Naive B cell (primary cell): ENCODE results near the gene PTGES2. TPM values are rescaled to one million over a fixed set of nuclear protein-coding genes. Genes with fewer than 3 reads are reported as not detected.

Source experiments
- ATAC-seq, 2 donors: fragments of 150-1000 bp; cut with Tn5 transposase; 2 replicates each; pipeline ENCODE4 v1.10.0; 2021; ENCODE audit warnings: low read depth in 2 of 2, mild to moderate bottlenecking in 2 of 2, moderate library complexity in 2 of 2
- DNase-seq: peaks from one replicate; pipeline ENCODE4 v3.0.0; 2022
- H3K27ac Mint-ChIP-seq, 6 donors: one replicate each; pipeline ENCODE4 v1.8.0; 2020 to 2022; ENCODE audit warnings: mild to moderate bottlenecking in 6 of 6, mixed read lengths in 6 of 6, moderate library complexity in 5 of 6, inconsistent platforms in 2 of 6
- H3K27me3 Mint-ChIP-seq, 3 donors: one replicate each; pipeline ENCODE4 v1.8.0; 2021 to 2022; ENCODE audit warnings: mixed read lengths in 3 of 3, mild to moderate bottlenecking in 1 of 3
- H3K36me3 Mint-ChIP-seq, 2 donors: one replicate each; pipeline ENCODE4 v1.8.0; 2020 to 2022; ENCODE audit warnings: mixed read lengths in 2 of 2, inconsistent platforms in 1 of 2, mild to moderate bottlenecking in 1 of 2
- H3K4me1 Mint-ChIP-seq, 3 donors: one replicate each; pipeline ENCODE4 v1.8.0; 2020 to 2022; ENCODE audit warnings: mixed read lengths in 3 of 3, inconsistent platforms in 1 of 3, mild to moderate bottlenecking in 1 of 3, moderate library complexity in 1 of 3
- H3K4me3 Mint-ChIP-seq, 8 donors: one replicate each; pipeline ENCODE4 v1.8.0; 2020 to 2022; ENCODE audit warnings: mild to moderate bottlenecking in 8 of 8, mixed read lengths in 8 of 8, moderate library complexity in 8 of 8, inconsistent platforms in 2 of 8
- H3K9me3 Mint-ChIP-seq, 7 donors: one replicate each; pipeline ENCODE4 v1.8.0; 2020 to 2022; ENCODE audit warnings: mixed read lengths in 7 of 7, mild to moderate bottlenecking in 5 of 7, inconsistent platforms in 2 of 7, moderate library complexity in 1 of 7
- polyA plus RNA-seq, 6 donors: library from polyadenylated mRNA; unstranded; fragments of 300-500 nt; fragmentation: Illumina TruSeq; gene quantifications; one replicate each; pipeline ENCODE4 v1.2.3, GENCODE V29; 2021; ENCODE audit warnings: low read depth in 6 of 6

Gene PTGES2
- polyA plus RNA-seq, 6 donors from 2014 or later, result 31.1 to 63.8 (median 40.8) TPM

DNA sequence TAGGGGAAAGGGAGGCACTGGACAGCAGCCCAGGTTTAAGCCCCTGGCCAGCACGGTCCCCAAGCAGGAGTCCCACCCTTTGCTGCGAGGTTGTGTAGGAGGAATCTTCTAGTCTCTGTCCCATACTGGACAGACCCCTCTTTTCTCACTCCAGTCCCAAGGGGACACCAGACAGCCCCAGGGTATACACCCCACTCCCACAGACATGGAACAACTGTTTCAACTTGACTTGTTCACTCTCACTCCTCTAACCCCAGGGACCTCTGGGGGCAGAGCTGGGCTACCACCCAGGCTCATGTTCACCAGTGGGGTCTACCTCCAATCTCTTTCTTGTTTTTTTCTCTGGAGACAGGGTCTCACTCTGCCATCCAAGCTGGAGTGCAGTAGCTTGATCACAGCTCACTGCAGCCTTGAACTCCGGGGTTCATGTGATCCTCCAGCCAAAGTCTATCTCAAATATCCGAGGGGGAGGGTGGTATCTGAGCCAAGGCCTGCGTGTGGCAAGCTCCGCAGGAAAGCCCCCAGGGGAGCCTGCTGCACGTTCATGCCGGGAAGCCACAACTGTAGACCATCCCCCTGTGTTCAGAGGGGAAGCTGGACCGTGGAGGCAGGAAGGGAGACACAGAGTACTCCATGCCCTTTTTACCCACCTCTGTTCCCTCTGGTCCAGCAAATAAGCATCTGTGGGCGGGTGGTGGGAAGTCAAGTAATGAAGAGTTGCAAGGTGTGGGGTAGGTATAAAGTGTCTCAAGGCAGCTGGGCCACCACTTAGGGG lies 1.8 kb downstream of the PTGES2 start:
- no peak for ATAC-seq
- no peaks in the 10 kb centered on the region for H3K27me3 Mint-ChIP-seq
- no peaks in the 10 kb centered on the region for H3K9me3 Mint-ChIP-seq
- H3K27ac Mint-ChIP-seq, result peak overlapping the region in 4 of 6 donors; percentile 60 to 98 (median 76)
- DNase-seq, result no peak
- no peaks in the 10 kb centered on the region for H3K36me3 Mint-ChIP-seq
- H3K4me3 Mint-ChIP-seq, result peak overlapping the region; percentile 81 to 96 (median 87)
- peaks cover 26 to 35% (median 27%) of the 10 kb centered on the region in 3 donors for H3K4me1 Mint-ChIP-seq

DNA sequence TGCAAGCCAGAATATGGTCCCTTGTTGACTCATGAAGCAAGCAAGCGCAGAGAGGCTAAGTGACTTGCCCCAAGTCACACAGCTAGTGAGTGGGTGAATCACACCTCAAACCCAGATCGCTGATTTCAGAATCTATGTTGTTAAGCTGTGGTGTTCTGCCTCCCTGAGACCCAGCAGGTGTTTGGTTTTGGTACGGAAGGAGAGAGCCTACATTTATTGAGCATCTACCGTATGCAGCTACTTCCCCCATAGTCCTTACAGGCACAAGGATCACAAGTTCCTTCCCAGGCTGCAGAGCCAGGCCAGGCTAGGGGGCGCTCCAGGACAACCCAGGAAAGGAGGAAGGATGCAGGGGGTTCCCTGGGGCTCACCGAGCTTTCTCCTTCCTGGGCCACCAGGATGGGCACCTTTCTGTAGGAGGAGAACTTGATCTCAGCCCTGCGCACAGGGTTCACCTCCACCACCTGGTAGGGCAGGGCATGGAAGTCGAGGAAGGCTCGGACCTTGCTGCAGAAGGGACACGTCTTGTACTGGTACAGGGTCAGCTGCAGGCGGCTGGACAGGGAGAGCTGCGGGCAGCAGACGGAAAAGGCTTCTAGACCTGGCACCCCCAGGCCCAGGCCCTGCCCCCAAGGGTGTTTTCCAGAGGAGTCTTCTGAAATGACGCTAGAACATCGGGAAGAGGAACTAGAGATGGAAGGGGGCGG lies 2.5 kb downstream of the PTGES2 start:
- Mint-ChIP-seq H3K4me3 (peak overlapping the region in 5 of 8 donors; percentile 32 to 95 (median 84)), H3K9me3 (no peaks in the 10 kb centered on the region), H3K27ac (peak overlapping the region in 3 of 6 donors; percentile 52 to 98 (median 62)), H3K4me1 (peaks cover 26 to 35% (median 27%) of the 10 kb centered on the region in 3 donors), H3K27me3 (no peaks in the 10 kb centered on the region), H3K36me3 (no peaks in the 10 kb centered on the region)
- ATAC-seq (no peak), DNase-seq (no peak)

DNA sequence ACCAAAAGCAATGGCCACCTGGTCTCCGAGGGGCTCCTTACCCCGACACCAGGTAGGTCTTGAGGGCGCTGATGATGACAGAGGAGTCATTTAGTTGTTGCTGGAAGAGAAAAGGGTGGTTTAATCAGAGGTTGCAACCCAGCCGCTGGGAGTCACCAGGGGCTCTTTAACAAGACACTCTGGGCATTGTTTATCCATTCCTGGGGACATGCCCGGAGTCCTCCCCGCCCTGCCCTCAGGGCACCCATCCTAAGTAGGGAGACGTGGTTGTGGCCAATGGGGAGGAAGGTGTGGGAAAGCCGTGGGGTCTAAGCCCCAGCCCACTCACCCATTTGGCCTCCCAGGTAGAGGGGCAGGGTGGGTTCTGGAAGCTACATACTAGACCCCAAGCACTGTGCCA lies 3.1 kb downstream of the PTGES2 start:
- no peak for DNase-seq
- ATAC-seq, result no peak
- H3K27me3 Mint-ChIP-seq, result no peaks in the 10 kb centered on the region
- H3K9me3 Mint-ChIP-seq, result no peaks in the 10 kb centered on the region
- H3K4me3 Mint-ChIP-seq, result peak overlapping the region in 3 of 8 donors; percentile 47 to 64 (median 60)
- peaks cover 23 to 29% (median 25%) of the 10 kb centered on the region in 3 donors for H3K4me1 Mint-ChIP-seq
- no peak overlapping the region for H3K27ac Mint-ChIP-seq
- H3K36me3 Mint-ChIP-seq, result no peaks in the 10 kb centered on the region

DNA sequence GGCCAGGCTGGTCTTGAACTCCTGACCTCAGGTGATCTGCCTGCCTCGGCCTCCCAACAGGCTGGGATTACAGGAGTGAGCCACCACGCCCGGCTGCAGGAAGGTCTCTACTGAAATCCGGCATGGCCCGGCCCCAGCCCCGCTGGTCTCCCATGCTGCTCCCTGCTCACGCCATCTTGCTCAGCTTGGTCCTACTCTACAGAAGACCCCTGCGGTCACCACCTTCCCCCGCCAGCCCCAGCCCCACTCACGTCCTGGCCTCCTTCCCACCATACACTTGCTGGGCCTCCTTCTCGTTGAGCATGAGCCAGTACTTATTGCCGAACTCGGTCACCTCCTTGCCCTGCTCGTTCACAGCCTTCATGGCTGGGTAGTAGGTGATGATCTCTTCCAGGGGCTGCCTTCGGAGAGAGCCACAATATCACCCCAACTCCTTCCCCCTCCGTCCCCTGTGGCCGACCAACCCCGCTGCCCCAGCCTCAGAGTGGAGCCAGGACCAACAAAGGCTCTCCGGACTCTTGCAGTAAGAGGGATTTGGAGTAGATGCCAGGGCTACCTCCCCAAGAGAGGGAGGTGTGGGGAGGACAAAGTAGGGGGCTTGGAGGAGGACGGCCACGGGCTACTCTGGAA lies 4.0 kb downstream of the PTGES2 start:
- Mint-ChIP-seq H3K36me3 (no peaks in the 10 kb centered on the region), H3K9me3 (no peaks in the 10 kb centered on the region), H3K4me1 (peaks cover 17 to 23% (median 19%) of the 10 kb centered on the region in 3 donors), H3K4me3 (peak overlapping the region in 1 of 8 donors; percentile 55), H3K27me3 (no peaks in the 10 kb centered on the region), H3K27ac (peak overlapping the region in 1 of 6 donors; percentile 55)
- DNase-seq, result no peak
- no peak for ATAC-seq

DNA sequence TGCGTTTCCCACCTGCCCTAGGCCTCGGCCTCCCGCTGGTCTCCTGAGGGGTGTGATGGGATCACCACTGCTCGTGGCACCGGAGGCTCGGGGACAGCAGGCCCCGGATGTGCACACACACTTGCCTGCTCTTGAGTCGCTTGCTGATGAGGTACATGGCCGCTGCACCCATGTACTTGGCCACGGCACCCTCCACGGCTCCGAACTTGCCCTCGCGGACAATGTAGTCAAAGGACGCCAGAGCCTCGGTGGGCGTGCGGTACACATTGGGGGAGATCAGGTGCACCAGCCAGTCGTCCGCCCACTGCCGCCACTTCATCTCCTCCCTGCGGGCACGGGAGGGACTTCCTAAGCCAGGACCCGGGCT lies 4.7 kb downstream of the PTGES2 start:
- DNase-seq (no peak), ATAC-seq (no peak)
- peaks cover 21 to 28% (median 25%) of the 10 kb centered on the region in 3 donors for H3K4me1 Mint-ChIP-seq
- H3K9me3 Mint-ChIP-seq, result no peaks in the 10 kb centered on the region
- H3K36me3 Mint-ChIP-seq, result no peaks in the 10 kb centered on the region
- H3K4me3 Mint-ChIP-seq, result no peak overlapping the region
- H3K27me3 Mint-ChIP-seq, result no peaks in the 10 kb centered on the region
- H3K27ac Mint-ChIP-seq, result no peak overlapping the region

DNA sequence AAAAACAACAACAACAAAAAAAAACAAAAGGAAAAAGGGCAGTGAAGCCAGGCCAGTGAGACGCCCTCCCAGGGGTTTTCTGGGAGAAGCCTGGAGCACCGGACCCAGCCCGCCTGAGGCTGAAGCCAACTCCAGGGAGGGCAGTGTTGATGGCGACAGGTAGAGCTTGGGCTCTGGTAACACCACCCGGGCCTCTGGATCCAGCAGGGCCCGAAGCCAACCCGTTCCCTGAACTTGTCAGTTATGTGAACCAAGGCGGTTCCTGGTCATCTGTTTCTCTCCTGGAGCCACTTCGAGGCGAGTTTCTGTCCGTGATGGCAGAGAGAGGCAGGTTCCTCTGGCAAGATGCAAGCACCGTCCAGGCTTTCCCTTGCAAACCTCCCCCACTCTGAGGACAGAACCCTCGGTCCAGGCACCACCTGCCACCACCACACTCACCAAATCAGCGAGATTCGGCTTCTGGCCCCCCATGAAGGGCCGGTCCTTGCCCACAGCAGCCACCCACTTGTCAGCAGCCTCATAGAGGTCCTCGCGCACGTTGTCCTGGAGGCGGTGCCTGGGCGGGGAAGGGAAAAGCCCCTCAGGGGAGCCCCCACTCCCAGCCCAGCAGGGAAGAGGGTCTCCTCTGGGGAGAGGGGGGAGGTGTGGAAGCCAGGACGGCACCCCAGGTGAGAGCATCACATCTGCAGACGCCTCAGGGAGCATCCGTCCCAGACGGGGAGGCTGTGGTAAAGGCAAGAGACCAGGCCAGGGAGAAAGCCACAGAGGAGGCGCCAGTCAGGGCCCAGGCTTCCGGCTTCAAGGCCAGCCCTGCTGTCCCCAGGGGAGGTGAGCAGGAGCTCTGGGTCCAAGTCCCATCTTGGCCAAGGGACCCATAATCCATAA lies 5.4 kb downstream of the PTGES2 start:
- Mint-ChIP-seq H3K27ac (no peak overlapping the region), H3K4me1 (peaks cover 25 to 35% (median 30%) of the 10 kb centered on the region in 3 donors), H3K27me3 (no peaks in the 10 kb centered on the region), H3K4me3 (peak overlapping the region in 1 of 8 donors; percentile 15), H3K9me3 (no peaks in the 10 kb centered on the region), H3K36me3 (no peaks in the 10 kb centered on the region)
- ATAC-seq (no peak), DNase-seq (no peak)

DNA sequence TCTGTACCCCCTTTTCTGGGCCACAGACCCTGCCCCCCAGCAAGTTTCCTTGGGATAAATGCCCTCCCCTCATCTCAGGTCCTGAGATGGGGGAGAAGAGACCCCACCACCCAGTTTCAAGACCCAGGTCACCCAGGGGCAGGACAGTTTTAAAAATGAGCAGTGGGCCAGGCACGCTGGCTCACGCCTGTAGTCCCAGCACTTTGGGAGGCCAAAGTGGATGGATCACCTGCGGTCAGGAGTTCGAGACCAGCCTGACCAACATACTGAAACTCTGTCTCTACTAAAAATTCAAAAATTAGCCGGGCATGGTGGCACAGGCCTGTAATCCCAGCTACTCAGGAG lies 6.1 kb downstream of the PTGES2 start:
- H3K9me3 Mint-ChIP-seq, result no peaks in the 10 kb centered on the region
- DNase-seq, result no peak
- H3K27me3 Mint-ChIP-seq, result no peaks in the 10 kb centered on the region
- no peak for ATAC-seq
- H3K4me1 Mint-ChIP-seq, result peaks cover 25 to 40% (median 32%) of the 10 kb centered on the region in 3 donors
- no peak overlapping the region for H3K27ac Mint-ChIP-seq
- H3K4me3 Mint-ChIP-seq, result no peak overlapping the region
- H3K36me3 Mint-ChIP-seq, result no peaks in the 10 kb centered on the region

DNA sequence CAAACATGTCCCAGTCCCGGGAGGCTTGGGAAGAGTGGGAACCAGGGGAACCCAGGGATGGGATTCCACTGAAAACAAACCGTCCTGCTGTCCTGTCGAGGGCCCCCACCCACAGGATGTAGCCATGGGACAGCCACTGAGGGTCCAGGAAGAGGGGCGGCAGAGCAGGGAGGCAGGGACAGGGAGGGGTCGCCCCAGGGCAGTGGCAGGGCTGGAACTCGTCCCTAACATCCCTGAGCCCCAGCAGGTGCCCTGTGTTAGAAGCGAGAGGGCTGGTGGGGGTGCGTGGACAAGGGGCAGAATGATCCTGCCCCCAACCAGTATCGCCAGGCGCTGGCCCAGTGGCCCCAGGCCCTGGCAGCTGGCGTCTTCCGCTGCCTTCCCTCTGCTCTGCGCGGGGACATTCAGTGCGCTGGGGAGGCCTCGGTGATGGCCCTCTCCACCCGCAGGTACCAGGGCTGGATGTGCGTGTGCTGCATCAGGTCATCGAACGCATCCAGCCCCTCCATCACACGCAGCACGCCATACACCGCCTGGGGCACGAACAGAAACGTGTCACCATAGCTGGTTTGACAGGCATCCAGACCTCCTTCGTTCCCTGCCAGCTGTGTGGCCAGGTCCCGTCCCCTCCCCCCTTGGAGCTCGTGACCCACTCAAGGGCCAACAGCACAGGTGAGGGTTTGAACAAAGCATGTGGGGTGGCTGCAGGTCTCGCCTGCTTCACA lies 6.6 kb downstream of the PTGES2 start:
- peak overlapping the region in 1 of 6 donors; percentile 65 for H3K27ac Mint-ChIP-seq

DNA sequence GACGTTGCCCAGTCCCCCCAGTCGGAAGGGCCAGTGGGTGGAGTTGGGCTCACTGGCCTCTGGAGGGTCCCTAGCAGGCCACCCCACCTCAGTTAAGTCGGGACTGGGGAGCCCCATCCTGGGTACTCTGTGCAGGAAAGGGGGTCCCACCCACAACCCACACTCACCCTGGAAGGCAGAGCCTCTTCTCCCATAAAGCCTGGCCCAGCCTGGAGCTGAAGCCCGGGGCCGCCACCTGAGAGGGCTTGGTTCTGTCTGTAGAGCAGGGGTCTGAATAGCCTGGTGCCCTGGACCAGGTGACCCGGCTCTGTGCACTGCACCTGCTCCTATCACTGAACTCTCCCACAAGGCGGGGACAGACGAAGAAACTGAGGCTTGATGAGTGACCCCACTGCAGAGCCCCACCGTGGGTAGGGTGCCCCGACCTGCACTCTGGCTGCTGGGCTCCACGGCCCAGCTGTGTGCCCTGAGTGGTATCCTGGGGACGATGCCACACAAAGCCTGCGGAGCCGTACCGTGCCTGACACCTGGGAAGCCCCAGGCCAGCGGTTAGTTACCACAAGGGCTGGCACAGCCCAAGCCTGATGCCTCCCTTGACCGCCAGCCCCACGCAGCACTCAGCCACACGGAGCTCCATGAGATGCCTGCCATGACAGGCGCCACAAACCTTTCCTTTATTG lies 7.3 kb downstream of the PTGES2 start:
- ATAC-seq (no peak), DNase-seq (no peak)
- Mint-ChIP-seq H3K4me1 (peaks cover 20 to 40% (median 32%) of the 10 kb centered on the region in 3 donors), H3K4me3 (no peak overlapping the region), H3K36me3 (no peaks in the 10 kb centered on the region), H3K9me3 (no peaks in the 10 kb centered on the region), H3K27me3 (no peaks in the 10 kb centered on the region), H3K27ac (peak overlapping the region in 1 of 6 donors; percentile 65)

More for the DNA sequence above, 6.6 kb downstream of the PTGES2 start:
- no peak for ATAC-seq
- no peaks in the 10 kb centered on the region for H3K27me3 Mint-ChIP-seq
- H3K36me3 Mint-ChIP-seq, result no peaks in the 10 kb centered on the region
- H3K4me1 Mint-ChIP-seq, result peaks cover 21 to 40% (median 32%) of the 10 kb centered on the region in 3 donors
- DNase-seq, result no peak
- H3K9me3 Mint-ChIP-seq, result no peaks in the 10 kb centered on the region
- no peak overlapping the region for H3K4me3 Mint-ChIP-seq

DNA sequence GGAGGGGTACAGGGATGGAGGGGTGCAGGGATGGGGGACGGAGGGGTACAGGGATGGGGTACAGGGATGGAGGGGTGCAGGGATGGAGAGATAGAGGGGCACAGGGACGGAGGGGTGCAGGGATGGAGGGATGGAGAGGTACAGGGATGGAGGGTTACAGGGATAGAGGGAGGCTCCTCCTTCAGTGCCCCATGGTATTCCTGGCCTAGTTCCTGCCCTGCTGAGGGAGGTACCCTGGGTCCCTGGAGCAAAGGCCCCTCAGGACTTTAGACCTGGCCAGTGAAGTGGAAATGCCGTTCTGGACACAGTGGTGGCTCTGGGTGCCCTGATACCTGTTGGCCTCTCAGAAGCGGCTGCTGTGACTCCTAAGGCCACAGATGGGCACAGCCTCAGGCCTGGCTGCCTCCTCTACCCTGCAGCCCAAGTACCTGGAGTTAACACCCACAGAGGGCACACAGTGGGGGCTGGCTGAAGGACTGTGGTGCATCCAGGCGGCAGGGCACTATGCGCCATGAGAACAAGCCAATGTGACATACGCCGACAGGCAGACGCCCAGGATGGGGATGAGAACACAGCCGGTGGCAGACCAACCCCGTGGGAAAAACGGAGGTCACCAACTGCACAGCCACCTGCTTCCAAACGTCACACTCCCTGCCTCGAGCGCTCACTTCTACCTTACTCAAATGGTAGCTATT lies 8.4 kb downstream of the PTGES2 start:
- Mint-ChIP-seq H3K9me3 (no peaks in the 10 kb centered on the region), H3K4me3 (peak overlapping the region in 1 of 8 donors; percentile 6), H3K27ac (no peak overlapping the region), H3K4me1 (peaks cover 16 to 43% (median 37%) of the 10 kb centered on the region in 3 donors), H3K36me3 (no peaks in the 10 kb centered on the region), H3K27me3 (no peaks in the 10 kb centered on the region)
- DNase-seq (no peak), ATAC-seq (no peak)

DNA sequence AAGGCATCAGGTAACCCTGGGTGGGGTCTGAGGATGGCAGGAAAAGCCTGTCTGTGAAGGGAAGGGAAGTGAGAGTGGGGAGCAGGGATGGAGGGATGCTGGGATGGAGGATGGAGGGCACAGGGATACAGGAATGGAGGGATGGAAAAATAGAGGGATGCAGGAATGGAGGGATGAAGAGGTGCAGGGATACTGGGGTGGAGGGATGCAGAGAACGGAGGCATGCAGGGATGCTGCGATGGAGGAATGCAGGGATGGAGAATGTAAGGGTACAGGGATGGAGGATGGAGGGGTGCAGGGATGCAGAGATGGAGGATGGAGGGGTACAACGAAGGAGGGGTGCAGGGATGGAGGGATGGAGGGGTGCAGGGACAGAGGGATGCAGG lies 9.1 kb downstream of the PTGES2 start:
- peak overlapping the region in 1 of 6 donors; percentile 24 for H3K27ac Mint-ChIP-seq
- H3K4me3 Mint-ChIP-seq, result no peak overlapping the region
- ATAC-seq, result no peak
- no peaks in the 10 kb centered on the region for H3K9me3 Mint-ChIP-seq
- H3K4me1 Mint-ChIP-seq, result peaks cover 16 to 46% (median 37%) of the 10 kb centered on the region in 3 donors
- H3K36me3 Mint-ChIP-seq, result peaks cover 0 to 3% of the 10 kb centered on the region in 2 donors
- H3K27me3 Mint-ChIP-seq, result no peaks in the 10 kb centered on the region
- DNase-seq, result no peak
